H1 (cell line): ENCODE results near the gene SLC22A15. TPM values are rescaled to one million over a fixed set of nuclear protein-coding genes. Genes with fewer than 3 reads are reported as not detected.
"Not testable (repeated sequence)": the region's sequence is repeated elsewhere in the genome, so short reads cannot be mapped to it uniquely, and the experiment has no call there.

Experiments
- CTCF ChIA-PET: fragments of 300-600 bp; sonication (Branson Sonifier 250); formaldehyde crosslinking; loops from one replicate; lab custom pipeline; 2021; ENCODE audit not compliant: partially characterized antibody; lab: Charles Lee
- POLR2A ChIA-PET: fragments of 300-600 bp; sonication (Branson Sonifier 250); formaldehyde crosslinking; loops from one replicate; lab custom pipeline; 2021; ENCODE audit warnings: inconsistent platforms; ENCODE audit not compliant: partially characterized antibody; lab: Charles Lee
- DNase-seq, 2 experiments: peaks; one replicate each; pipeline versions ENCODE4 v3.0.0 to v3.0.0-alpha.2; 2010 to 2022; ENCODE audit warnings: low spot score in 2 of 2, low read depth in 1 of 2, mixed read lengths in 1 of 2
- FAIRE-seq: peaks from 2 replicates; lab custom pipeline; 2011; peaks lifted over from hg19 to GRCh38; lab: Jason Lieb, UNC
- H2AFZ ChIP-seq: 2 replicates; pipeline ENCODE4 v1.8.1; 2012; ENCODE audit warnings: low read length, inconsistent platforms
- H2AK5ac ChIP-seq: 2 replicates; pipeline ENCODE4 v1.6.1; 2013; ENCODE audit warnings: low read depth, low read length
- H2BK120ac ChIP-seq: replicated peaks from 2 replicates; pipeline ENCODE3; 2013; ENCODE audit warnings: low read depth, low read length, inconsistent platforms
- H2BK12ac ChIP-seq: 2 replicates; pipeline ENCODE4 v1.6.1; 2013; ENCODE audit warnings: low read depth, low read length
- H2BK15ac ChIP-seq: 2 replicates; pipeline ENCODE4 v1.6.1; 2013; ENCODE audit warnings: low read length
- H2BK20ac ChIP-seq: 2 replicates; pipeline ENCODE4 v1.6.1; 2013; ENCODE audit warnings: low read length
- H2BK5ac ChIP-seq: 2 replicates; pipeline ENCODE4 v1.6.1; 2013; ENCODE audit warnings: low read depth, low read length
- H3K14ac ChIP-seq: 2 replicates; pipeline ENCODE4 v1.6.1; 2013; ENCODE audit warnings: inconsistent platforms; ENCODE audit not compliant: insufficient read length
- H3K18ac ChIP-seq: 2 replicates; pipeline ENCODE4 v1.6.1; 2013; ENCODE audit warnings: low read length; ENCODE audit errors: extremely low read depth
- H3K23ac ChIP-seq: 2 replicates; pipeline ENCODE4 v1.6.1; 2013; ENCODE audit warnings: inconsistent platforms; ENCODE audit not compliant: insufficient read length
- H3K23me2 ChIP-seq: 2 replicates; pipeline ENCODE4 v1.6.1; 2013; ENCODE audit warnings: low read depth, low read length
- H3K27ac ChIP-seq: 2 replicates; pipeline ENCODE4 v1.6.1; 2011; ENCODE audit warnings: low read depth, low read length, inconsistent platforms
- H3K27me3 ChIP-seq, 4 experiments: replicated peaks in 1 of 4; 1 replicate in 1 of 4; 2 replicates in 3 of 4; pipeline versions ENCODE4 v1.6.1 to v1.8.1; 2011 to 2013; ENCODE audit warnings: low read length in 3 of 4, mild to moderate bottlenecking in 3 of 4, inconsistent platforms in 2 of 4, mixed read lengths in 2 of 4, moderate library complexity in 1 of 4; ENCODE audit not compliant: control insufficient read depth in 3 of 4, insufficient read depth in 3 of 4; ENCODE audit errors: extremely low read depth in 1 of 4
- H3K36me3 ChIP-seq, 4 experiments: 2 replicates each; pipeline versions ENCODE4 v1.6.1 to v1.8.1; 2011 to 2013; ENCODE audit warnings: mild to moderate bottlenecking in 4 of 4, low read length in 3 of 4, moderate library complexity in 2 of 4, control low read depth in 1 of 4, inconsistent platforms in 1 of 4; ENCODE audit not compliant: insufficient read depth in 4 of 4, control insufficient read depth in 2 of 4
- H3K4ac ChIP-seq: replicated peaks from 2 replicates; pipeline ENCODE3; 2013; ENCODE audit warnings: low read length, low read depth, mixed read lengths, inconsistent platforms; ENCODE audit not compliant: insufficient read length
- H3K4me1 ChIP-seq, 4 experiments: replicated peaks in 1 of 4; 1 replicate in 1 of 4; 2 replicates in 3 of 4; pipeline versions ENCODE4 v1.6.1 to v1.8.1; 2011 to 2013; ENCODE audit warnings: low read length in 3 of 4, inconsistent platforms in 2 of 4, mixed read lengths in 1 of 4; ENCODE audit not compliant: insufficient read depth in 4 of 4, control insufficient read depth in 3 of 4
- H3K4me2 ChIP-seq, 2 experiments: 2 replicates each; pipeline versions ENCODE4 v1.6.1 to v1.8.1; 2011 to 2013; ENCODE audit warnings: low read depth in 2 of 2, low read length in 2 of 2, control low read depth in 1 of 2, inconsistent platforms in 1 of 2, mild to moderate bottlenecking in 1 of 2; ENCODE audit not compliant: insufficient read depth in 1 of 2
- H3K4me3 ChIP-seq, 4 experiments: fragments of 200-600, 300-600 bp in 1 of 4; sonication (generic), shearing (Covaris generic), sonication (Bioruptor Twin) in 1 of 4; 2 replicates each; pipeline versions ENCODE4 v1.5.1 to v1.8.1; 2011 to 2016; ENCODE audit warnings: low read length in 4 of 4, low read depth in 3 of 4, control low read depth in 2 of 4, inconsistent platforms in 2 of 4, mild to moderate bottlenecking in 2 of 4, mixed read lengths in 1 of 4, moderate library complexity in 1 of 4; ENCODE audit not compliant: insufficient read depth in 2 of 4; ENCODE audit errors: extremely low read depth in 1 of 4
- H3K56ac ChIP-seq: replicated peaks from 2 replicates; pipeline ENCODE3; 2013; ENCODE audit warnings: low read depth, mild to moderate bottlenecking, mixed read lengths, low read length, inconsistent platforms; ENCODE audit not compliant: insufficient read length
- H3K79me1 ChIP-seq: 2 replicates; pipeline ENCODE4 v1.6.1; 2013; ENCODE audit warnings: low read depth, low read length, control low read depth
- H3K79me2 ChIP-seq, 2 experiments: 2 replicates each; pipeline versions ENCODE4 v1.6.1 to v1.8.1; 2012 to 2013; ENCODE audit warnings: low read length in 2 of 2, mild to moderate bottlenecking in 2 of 2, inconsistent platforms in 1 of 2; ENCODE audit not compliant: insufficient read depth in 2 of 2, control insufficient read depth in 1 of 2
- H3K9ac ChIP-seq, 4 experiments: replicated peaks in 1 of 4; 1 replicate in 1 of 4; 2 replicates in 3 of 4; pipeline versions ENCODE4 v1.6.1 to v1.8.1; 2011 to 2013; ENCODE audit warnings: low read depth in 3 of 4, low read length in 3 of 4, control low read depth in 2 of 4, mild to moderate bottlenecking in 2 of 4, moderate library complexity in 2 of 4, inconsistent platforms in 1 of 4; ENCODE audit errors: extremely low read depth in 1 of 4
- H3K9me3 ChIP-seq, 2 experiments: 2 replicates each; pipeline versions ENCODE4 v1.6.1 to v1.8.1; 2012 to 2013; ENCODE audit warnings: mild to moderate bottlenecking in 2 of 2, moderate library complexity in 2 of 2, control low read depth in 1 of 2, inconsistent platforms in 1 of 2, low read depth in 1 of 2, low read length in 1 of 2, mixed read lengths in 1 of 2; ENCODE audit not compliant: insufficient read depth in 2 of 2
- H4K20me1 ChIP-seq, 2 experiments: replicated peaks in 1 of 2; 2 replicates each; pipeline versions ENCODE3 to v1.8.1; 2011 to 2013; ENCODE audit warnings: inconsistent platforms in 2 of 2, low read length in 2 of 2, mild to moderate bottlenecking in 1 of 2; ENCODE audit not compliant: insufficient read depth in 2 of 2, control insufficient read depth in 1 of 2
- H4K5ac ChIP-seq: 2 replicates; pipeline ENCODE4 v1.6.1; 2013; ENCODE audit warnings: low read length, low read depth, mixed read lengths, inconsistent platforms; ENCODE audit not compliant: insufficient read length
- H4K8ac ChIP-seq: 2 replicates; pipeline ENCODE4 v1.8.0; 2013; ENCODE audit warnings: mild to moderate bottlenecking, moderate library complexity, low read length, inconsistent platforms; ENCODE audit not compliant: insufficient read depth; ENCODE audit errors: extremely low read depth
- H4K91ac ChIP-seq: replicated peaks from 2 replicates; pipeline ENCODE3; 2013; ENCODE audit warnings: low read length, mixed read lengths, inconsistent platforms; ENCODE audit not compliant: insufficient read length
- KDM1A ChIP-seq: fragments of 200-600, 300-600 bp; sonication (generic); IDR thresholded peaks from 2 replicates; pipeline ENCODE4 v1.7.1; 2016; ENCODE audit warnings: mild to moderate bottlenecking, low read length, borderline replicate concordance
- SP2 ChIP-seq: IDR thresholded peaks from 2 replicates; pipeline ENCODE4 v1.6.1; 2012; ENCODE audit warnings: mild to moderate bottlenecking, low read length, inconsistent platforms
- WGBS, 2 experiments: shearing (Covaris generic) in 1 of 2; methylation state at CpG; one replicate each; pipeline versions ENCODE4 v1.1.6 to v1.1.7; 2013 to 2015; ENCODE audit warnings: low lambda C conversion rate in 2 of 2, mixed read lengths in 2 of 2, inconsistent platforms in 1 of 2, low coverage in 1 of 2, missing lambda C conversion rate in 1 of 2; ENCODE audit not compliant: insufficient replicate concordance in 2 of 2, insufficient coverage in 1 of 2, insufficient read length in 1 of 2; ENCODE audit errors: extremely low coverage in 1 of 2, missing lambda C conversion rate in 1 of 2; 5-methylcytosine and 5-hydroxymethylcytosine counted together
- polyA plus RNA-seq, 7 experiments: library from polyadenylated mRNA; depleted of rRNA in 3 of 7; stranded (reverse) in 5 of 7; unstranded in 2 of 7; fragments of >200 nt in 5 of 7; fragments of 200-250 nt in 2 of 7; gene quantifications; 1 replicate in 5 of 7; 2 replicates in 1 of 7; 4 replicates in 1 of 7; pipeline versions ENCODE4 v1.2.1 to v1.2.3, GENCODE V29; 2011 to 2013; ENCODE audit warnings: missing spikeins in 2 of 7, mixed read lengths in 2 of 7
- total RNA-seq: library from RNA; stranded (reverse); fragmentation: NEBNext Ultra II Directional; extraction: Animal tissue kit (Norgen Biotek cat#: 25700); gene quantifications from 2 replicates; pipeline ENCODE4 v1.2.1, GENCODE V29; 2021

Gene SLC22A15
- total and polyA plus RNA-seq, 2 of the 8 experiments (the other 6 are each of a cell fraction or from before 2014, with no cell fraction given), result 3.2 to 3.3 TPM

DNA sequence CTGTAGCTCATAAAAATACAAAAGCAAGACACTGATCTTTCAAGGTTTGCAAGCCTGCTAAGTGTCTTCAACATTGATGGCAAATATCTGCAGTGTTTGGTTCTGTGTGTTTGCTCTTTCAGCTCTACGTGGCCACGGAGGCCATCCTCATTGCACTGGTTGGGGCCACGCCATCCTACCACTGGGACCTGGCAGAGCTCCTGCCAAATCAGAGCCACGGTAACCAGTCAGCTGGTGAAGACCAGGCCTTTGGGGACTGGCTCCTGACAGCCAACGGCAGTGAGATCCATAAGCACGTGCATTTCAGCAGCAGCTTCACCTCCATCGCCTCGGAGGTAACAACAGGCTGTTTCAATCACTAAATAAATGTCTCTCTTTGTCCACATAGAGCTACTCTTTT is 15.6 kb downstream of the SLC22A15 start (continued):
- no peak for TF ChIP-seq SP2
- TF ChIP-seq KDM1A, result no peak

DNA sequence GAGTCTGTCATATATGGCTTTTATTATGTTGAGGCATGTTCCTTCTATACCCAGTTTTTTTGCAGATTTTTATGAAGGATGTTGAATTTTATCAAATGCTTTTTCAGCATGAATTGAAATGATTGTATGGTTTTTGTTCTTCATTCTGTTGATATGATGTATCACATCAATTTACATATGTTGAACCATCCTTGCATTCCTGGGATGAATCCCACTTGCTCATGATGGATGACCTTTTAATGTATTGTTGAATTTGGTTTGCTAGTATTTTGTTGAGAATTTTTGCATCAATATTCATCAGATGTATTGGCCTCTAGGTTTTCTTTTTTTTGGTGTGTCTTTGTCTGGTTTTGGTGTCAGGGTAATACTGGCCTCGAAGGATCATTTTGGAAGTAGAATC is 21.6 kb downstream of the SLC22A15 start:
- H3K79me2 ChIP-seq, H4K5ac ChIP-seq, H3K4me3 ChIP-seq, H3K23ac ChIP-seq, H2AK5ac ChIP-seq, H3K4ac ChIP-seq, H3K27me3 ChIP-seq, FAIRE-seq, H2AFZ ChIP-seq, H3K9me3 ChIP-seq, H2BK12ac ChIP-seq, H4K20me1 ChIP-seq, H3K4me2 ChIP-seq, H3K14ac ChIP-seq, H3K36me3 ChIP-seq, H3K18ac ChIP-seq, H3K56ac ChIP-seq, H3K23me2 ChIP-seq, POLR2A ChIA-PET, H4K91ac ChIP-seq, H4K8ac ChIP-seq, H2BK15ac ChIP-seq, H3K27ac ChIP-seq, H3K9ac ChIP-seq, H2BK5ac ChIP-seq, H3K4me1 ChIP-seq, H3K79me1 ChIP-seq, DNase-seq, H2BK20ac ChIP-seq, H2BK120ac ChIP-seq: not testable (repeated sequence)
- CTCF ChIA-PET, result interaction anchor here (0.6 to 1.0 kb wide), 2 partner anchors 11 to 312 kb away, joined by 3 read pairs; no protein-coding TSS in a partner anchor
- WGBS, 2 experiments, result 100% methylated on average over 1 of the region's 1 CpG; no CpG with 5 or more reads in 1 of the 2 experiments
